Left renal cortex interstitium (tissue), 4 donors: Measurements from ENCODE around the gene EID2B. TPM values are rescaled to one million over a fixed set of nuclear protein-coding genes. Genes with fewer than 3 reads are reported as not detected.

Experiments used
- DNase-seq, 4 donors: peaks; one replicate each; pipeline ENCODE4 v3.0.0-alpha.2; 2013; ENCODE audit warnings: low read depth in 4 of 4, low spot score in 2 of 4, missing footprints in 1 of 4
- polyA plus RNA-seq, 4 donors: library from polyadenylated mRNA; unstranded; fragments of 120-200 nt; gene quantifications; one replicate each; pipeline ENCODE4 v1.2.1, GENCODE V29; 2013; ENCODE audit not compliant: insufficient read length in 4 of 4

The EID2B gene
- polyA plus RNA-seq: 1 to 10 TPM; 3.8 to 6.0 (median 5.1) TPM

- DNase-seq: peak; percentile 92 to 96 (median 94)
These were observed at the start of gene EID2B for GRCh38 chr19:39532233-39533002. Gene EID2B (minus strand): TSS chr19:39532852. CDS start chr19:39532802, 50 bp downstream.

GRCh38 chr19:39582442-39582841, 49.8 kb upstream of the EID2B start:
- DNase-seq: no peak

- DNase-seq: no peak
These were observed 36.0 kb upstream of the EID2B start for GRCh38 chr19:39568604-39569003.

GRCh38 chr19:39566064-39566463, 33.4 kb upstream of the EID2B start:
- no peak for DNase-seq

- DNase-seq: no peak
These were observed 30.8 kb upstream of the EID2B start for GRCh38 chr19:39563408-39563807.

GRCh38 chr19:39558624-39559117, 26.0 kb upstream of the EID2B start:
- DNase-seq: no peak

GRCh38 chr19:39557811-39558623, 25.4 kb upstream of the EID2B start:
- peak in 1 of 4 donors; percentile 31 for DNase-seq

GRCh38 chr19:39555883-39556282, 23.2 kb upstream of the EID2B start:
- no peak for DNase-seq

GRCh38 chr19:39554701-39555311, 22.2 kb upstream of the EID2B start:
- no peak for DNase-seq

- DNase-seq: no peak
These were observed 20.5 kb upstream of the EID2B start for GRCh38 chr19:39553082-39553652.

GRCh38 chr19:39550197-39550596, 17.5 kb upstream of the EID2B start:
- no peak for DNase-seq

GRCh38 chr19:39546599-39546998, 13.9 kb upstream of the EID2B start:
- no peak for DNase-seq

- no peak for DNase-seq
These were observed 12.3 kb upstream of the EID2B start for GRCh38 chr19:39544911-39545310.

GRCh38 chr19:39544226-39544903, 11.7 kb upstream of the EID2B start:
- DNase-seq: no peak

- no peak for DNase-seq
These were observed 10.8 kb upstream of the EID2B start for GRCh38 chr19:39543477-39543857.

- no peak for DNase-seq
These were observed 9.6 kb upstream of the EID2B start for GRCh38 chr19:39542206-39542605.

- DNase-seq: no peak
These were observed 7.7 kb upstream of the EID2B start for GRCh38 chr19:39540333-39540673.

GRCh38 chr19:39539518-39540332, 7.1 kb upstream of the EID2B start, which contains the start of gene EID2:
Gene EID2 (minus strand): TSS chr19:39540161. CDS start chr19:39540079, 82 bp downstream.
- peak in 3 of 4 donors; percentile 85 to 92 (median 90) for DNase-seq

- DNase-seq: no peak
These were observed 6.5 kb upstream of the EID2B start for GRCh38 chr19:39539165-39539517.
